Measurements from ENCODE around the gene FRMD5.

Gene FRMD5

DNA sequence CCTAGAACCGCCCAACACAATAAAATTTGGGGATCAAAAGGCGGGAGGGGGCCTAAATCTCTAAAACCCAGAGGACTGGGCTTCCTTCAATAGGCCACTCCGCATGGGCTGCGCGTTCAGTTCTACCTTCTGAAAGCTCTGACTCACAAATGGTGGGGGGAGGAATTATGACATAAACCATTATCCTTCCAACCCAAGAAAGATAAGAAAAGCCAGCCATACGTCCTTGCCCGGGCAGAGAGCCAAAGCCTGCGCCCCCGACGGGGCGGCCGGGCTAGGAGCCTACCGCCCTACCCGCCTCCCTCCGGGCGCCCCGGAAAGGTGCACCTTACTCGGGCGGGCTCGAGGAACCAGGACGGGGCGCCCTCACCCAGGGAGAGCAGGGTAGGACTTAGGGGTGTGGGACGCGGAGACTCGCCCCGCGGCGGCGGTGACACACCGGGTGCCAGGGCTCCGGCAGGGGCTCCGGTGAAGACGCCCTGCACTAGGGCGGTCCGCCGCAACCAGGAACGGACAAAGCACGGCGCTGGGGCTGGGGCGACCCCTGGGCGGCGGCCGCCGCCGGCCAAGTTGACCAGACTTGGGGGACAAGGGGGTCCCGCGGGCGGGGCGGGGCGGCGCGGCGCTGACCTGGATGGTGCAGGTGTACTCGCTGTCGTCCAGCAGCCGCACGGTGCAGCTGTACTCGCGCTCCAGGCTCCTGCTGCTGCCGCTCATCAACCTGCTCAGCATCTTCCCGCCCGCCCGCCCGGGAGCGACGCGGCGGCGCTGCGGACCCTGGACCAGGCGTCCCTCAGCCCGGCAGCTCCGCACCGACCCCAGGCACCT, 534 bp downstream of the FRMD5 start:
- TF ChIP-seq, protein P1, sequence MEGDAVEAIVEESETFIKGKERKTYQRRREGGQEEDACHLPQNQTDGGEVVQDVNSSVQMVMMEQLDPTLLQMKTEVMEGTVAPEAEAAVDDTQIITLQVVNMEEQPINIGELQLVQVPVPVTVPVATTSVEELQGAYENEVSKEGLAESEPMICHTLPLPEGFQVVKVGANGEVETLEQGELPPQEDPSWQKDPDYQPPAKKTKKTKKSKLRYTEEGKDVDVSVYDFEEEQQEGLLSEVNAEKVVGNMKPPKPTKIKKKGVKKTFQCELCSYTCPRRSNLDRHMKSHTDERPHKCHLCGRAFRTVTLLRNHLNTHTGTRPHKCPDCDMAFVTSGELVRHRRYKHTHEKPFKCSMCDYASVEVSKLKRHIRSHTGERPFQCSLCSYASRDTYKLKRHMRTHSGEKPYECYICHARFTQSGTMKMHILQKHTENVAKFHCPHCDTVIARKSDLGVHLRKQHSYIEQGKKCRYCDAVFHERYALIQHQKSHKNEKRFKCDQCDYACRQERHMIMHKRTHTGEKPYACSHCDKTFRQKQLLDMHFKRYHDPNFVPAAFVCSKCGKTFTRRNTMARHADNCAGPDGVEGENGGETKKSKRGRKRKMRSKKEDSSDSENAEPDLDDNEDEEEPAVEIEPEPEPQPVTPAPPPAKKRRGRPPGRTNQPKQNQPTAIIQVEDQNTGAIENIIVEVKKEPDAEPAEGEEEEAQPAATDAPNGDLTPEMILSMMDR (IDR thresholded peaks at IDR 0.05; ENCODE audit: extremely low read depth, insufficient read depth, missing control alignments) = no peak
- in situ Hi-C loops (cut with MboI; ENCODE audit: low pct_unique_long_range_greater_than_20kb, low sequenced_read_pairs, unreplicated experiment) = no loop called here
- DNase-seq (ENCODE audit: low spot score) = peak; percentile 36

DNA sequence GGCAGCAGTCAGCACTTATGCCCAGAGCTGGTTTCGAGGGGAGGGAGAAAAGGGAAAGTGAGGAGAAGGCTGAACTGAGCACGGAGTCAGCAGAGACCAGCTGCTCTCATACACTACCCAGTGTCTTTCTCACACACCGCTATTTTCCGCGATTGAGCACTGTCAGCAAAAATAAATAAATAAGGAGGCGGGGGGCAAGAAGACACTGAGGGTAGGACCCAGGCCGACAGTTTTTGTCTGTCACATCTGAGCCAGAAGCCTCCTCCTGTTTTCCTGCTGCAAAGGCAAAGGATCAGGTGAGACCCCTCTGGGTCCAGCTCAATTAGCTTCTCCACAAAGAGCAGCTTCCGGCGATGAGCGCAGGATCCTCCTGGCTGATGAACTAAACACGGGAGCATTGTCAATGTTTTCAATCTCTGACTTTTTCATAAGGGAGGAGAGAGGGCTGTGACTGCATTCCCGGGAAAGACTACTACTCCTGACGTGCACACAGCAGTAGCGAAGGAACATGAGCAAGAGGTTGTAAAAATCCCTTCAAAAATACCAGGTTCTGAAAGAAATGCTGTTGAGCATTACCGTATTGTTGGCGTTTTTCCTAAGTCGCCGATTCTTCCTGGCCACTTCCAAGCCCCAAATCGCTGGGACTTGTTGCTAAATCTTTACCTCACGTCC, 1.3 kb downstream of the FRMD5 start:
- TF ChIP-seq, protein P1 (IDR thresholded peaks at IDR 0.05; ENCODE audit: extremely low read depth, insufficient read depth, missing control alignments) = no peak
- in situ Hi-C loops (cut with MboI; ENCODE audit: low pct_unique_long_range_greater_than_20kb, low sequenced_read_pairs, unreplicated experiment) = no loop called here

DNA sequence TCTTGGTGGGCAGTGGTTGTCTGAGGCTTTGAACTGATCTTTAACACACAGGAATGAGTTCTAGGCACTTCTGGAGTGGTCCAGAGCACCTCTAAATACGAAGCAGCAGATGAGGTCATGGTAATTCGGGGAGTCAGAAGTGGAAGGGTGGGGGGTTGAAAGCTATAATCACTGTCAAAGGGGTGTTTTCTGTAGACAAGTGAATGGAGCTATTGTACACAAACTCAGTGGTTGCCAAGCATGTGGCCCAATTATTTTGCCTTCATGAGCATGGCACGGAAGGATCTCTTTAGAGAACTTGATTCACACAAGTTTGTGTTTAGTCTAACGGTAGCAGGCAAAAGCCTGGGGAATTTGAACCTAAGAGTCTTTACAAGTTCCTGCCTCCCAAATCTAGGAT, 6.3 kb downstream of the FRMD5 start:
- no peak for DNase-seq (ENCODE audit: low spot score)
- TF ChIP-seq, protein P1 (IDR thresholded peaks at IDR 0.05; ENCODE audit: extremely low read depth, insufficient read depth, missing control alignments) = no peak
- in situ Hi-C loops (cut with MboI; ENCODE audit: low pct_unique_long_range_greater_than_20kb, low sequenced_read_pairs, unreplicated experiment) = no loop called here

More for the DNA sequence above, 1.3 kb downstream of the FRMD5 start:
- peak; percentile 17 for DNase-seq (ENCODE audit: low spot score)

DNA sequence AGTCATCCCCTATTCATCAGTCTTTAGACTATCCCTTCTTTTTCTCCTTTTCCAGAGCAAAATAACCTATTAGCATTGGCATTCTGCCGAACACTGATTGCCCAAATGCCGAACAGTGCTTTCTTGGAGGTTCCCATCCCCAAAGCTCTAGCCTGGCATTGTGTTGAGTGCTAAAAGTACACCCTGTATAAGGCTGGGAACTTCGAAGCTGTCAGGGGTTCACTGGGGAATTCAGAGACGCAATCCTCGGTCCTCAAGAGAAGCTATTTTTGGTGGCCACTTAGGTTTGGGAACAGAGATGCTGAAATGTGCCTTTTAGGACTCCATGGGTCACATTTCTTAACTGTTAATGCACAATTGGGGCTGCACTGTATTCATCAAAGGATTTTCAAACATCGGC, 8.4 kb downstream of the FRMD5 start:
- TF ChIP-seq, protein P1 (IDR thresholded peaks at IDR 0.05; ENCODE audit: extremely low read depth, insufficient read depth, missing control alignments) = no peak
- no peak for DNase-seq (ENCODE audit: low spot score)
- in situ Hi-C loops (cut with MboI; ENCODE audit: low pct_unique_long_range_greater_than_20kb, low sequenced_read_pairs, unreplicated experiment) = no loop called here

DNA sequence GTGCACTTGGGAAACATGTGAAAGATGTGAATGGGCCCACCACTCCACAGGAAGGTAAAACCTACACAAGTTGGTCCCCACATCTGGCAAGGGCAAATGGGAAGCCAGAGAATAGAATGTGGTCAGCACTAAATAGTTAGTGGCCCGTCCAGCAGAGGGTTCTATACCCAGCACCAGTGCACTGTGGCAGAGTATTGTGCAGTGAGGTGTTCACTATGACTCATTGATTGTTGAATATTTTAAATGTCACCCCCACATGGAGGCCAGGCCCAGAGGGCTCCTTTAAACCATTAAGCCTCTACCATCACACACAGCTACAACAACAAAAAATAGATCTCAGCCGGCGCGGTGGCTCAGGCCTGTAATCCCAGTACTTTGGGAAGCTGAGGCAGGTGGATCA, 11.7 kb downstream of the FRMD5 start:
- DNase-seq (ENCODE audit: low spot score) = no peak
- TF ChIP-seq, protein P1 (IDR thresholded peaks at IDR 0.05; ENCODE audit: extremely low read depth, insufficient read depth, missing control alignments) = no peak
- in situ Hi-C loops (cut with MboI; ENCODE audit: low pct_unique_long_range_greater_than_20kb, low sequenced_read_pairs, unreplicated experiment) = no loop called here

DNA sequence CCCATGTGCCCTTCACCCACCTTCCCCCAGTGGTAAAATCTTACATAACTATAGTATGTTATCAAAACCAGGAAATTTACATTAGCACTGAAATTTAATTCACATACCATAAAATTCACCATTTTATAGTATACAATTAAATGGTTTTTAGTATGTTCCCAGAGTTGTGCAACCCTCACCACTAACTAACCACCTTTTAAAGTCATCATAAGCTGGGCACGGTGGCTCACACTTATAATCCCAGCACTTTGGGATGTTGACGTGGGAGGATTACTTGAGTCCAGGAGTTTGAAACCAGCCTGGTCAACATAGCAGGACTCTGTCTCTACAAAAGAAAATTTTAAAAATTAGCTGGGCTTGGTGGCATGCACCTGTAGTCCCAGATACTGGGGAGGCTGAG, 13.7 kb downstream of the FRMD5 start:
- TF ChIP-seq, protein P1 (IDR thresholded peaks at IDR 0.05; ENCODE audit: extremely low read depth, insufficient read depth, missing control alignments) = no peak
- in situ Hi-C loops (cut with MboI; ENCODE audit: low pct_unique_long_range_greater_than_20kb, low sequenced_read_pairs, unreplicated experiment) = no loop called here
- DNase-seq (ENCODE audit: low spot score) = no peak
